Tibial nerve (tissue), 4 donors: ENCODE measurements around the gene CARD9.

Source experiments
- EP300 ChIP-seq, 2 donors: sonication (generic); formaldehyde crosslinking; IDR thresholded peaks; one replicate each; pipeline ENCODE4 v1.6.1; 2017; ENCODE audit warnings: antibody characterized with exemption in 2 of 2, mild to moderate bottlenecking in 1 of 2
- POLR2A ChIP-seq, 2 donors: fragments of 450-650 bp; IDR thresholded peaks; one replicate each; pipeline ENCODE4 v1.6.1; 2017; ENCODE audit warnings: antibody characterized with exemption in 2 of 2, mild to moderate bottlenecking in 2 of 2, moderate library complexity in 2 of 2
- TF ChIP-seq, protein P1 (sequence below), 5 experiments: fragments of 200-600 bp in 3 of 5; fragments of 450-650 bp in 2 of 5; sonication (generic) in 3 of 5; IDR thresholded peaks; one replicate each; pipeline ENCODE4 v1.5.1; 2016 to 2019; ENCODE audit warnings: antibody characterized with exemption in 5 of 5, mild to moderate bottlenecking in 3 of 5, moderate library complexity in 2 of 5

GRCh38 chr9:136373300-136374182 is at the start of gene CARD9:
- TF ChIP-seq EP300 (IDR thresholded peaks at IDR 0.05) (no peak), POLR2A (IDR thresholded peaks at IDR 0.05) (no peak)
- TF ChIP-seq, protein P1, sequence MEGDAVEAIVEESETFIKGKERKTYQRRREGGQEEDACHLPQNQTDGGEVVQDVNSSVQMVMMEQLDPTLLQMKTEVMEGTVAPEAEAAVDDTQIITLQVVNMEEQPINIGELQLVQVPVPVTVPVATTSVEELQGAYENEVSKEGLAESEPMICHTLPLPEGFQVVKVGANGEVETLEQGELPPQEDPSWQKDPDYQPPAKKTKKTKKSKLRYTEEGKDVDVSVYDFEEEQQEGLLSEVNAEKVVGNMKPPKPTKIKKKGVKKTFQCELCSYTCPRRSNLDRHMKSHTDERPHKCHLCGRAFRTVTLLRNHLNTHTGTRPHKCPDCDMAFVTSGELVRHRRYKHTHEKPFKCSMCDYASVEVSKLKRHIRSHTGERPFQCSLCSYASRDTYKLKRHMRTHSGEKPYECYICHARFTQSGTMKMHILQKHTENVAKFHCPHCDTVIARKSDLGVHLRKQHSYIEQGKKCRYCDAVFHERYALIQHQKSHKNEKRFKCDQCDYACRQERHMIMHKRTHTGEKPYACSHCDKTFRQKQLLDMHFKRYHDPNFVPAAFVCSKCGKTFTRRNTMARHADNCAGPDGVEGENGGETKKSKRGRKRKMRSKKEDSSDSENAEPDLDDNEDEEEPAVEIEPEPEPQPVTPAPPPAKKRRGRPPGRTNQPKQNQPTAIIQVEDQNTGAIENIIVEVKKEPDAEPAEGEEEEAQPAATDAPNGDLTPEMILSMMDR (IDR thresholded peaks at IDR 0.05): no peak
